Measurements from ENCODE around the gene SORBS2.

The SORBS2 gene

GRCh38 chr4:185839770-185840169 lies 27.8 kb upstream of the SORBS2 start:
- Mint-ChIP-seq H3K27ac (no peak overlapping the region), H3K4me1 (no peaks in the 10 kb centered on the region), H3K4me3 (no peak overlapping the region), H3K36me3 (ENCODE audit: low read depth) (no peaks in the 10 kb centered on the region), H3K9me3 (peaks cover 3% of the 10 kb centered on the region), H3K27me3 (no peaks in the 10 kb centered on the region)
- DNase-seq (no peak), ATAC-seq (no peak)

- no peaks in the 10 kb centered on the region for H3K27me3 Mint-ChIP-seq
- ATAC-seq (no peak), DNase-seq (no peak)
- H3K27ac Mint-ChIP-seq: no peak overlapping the region
- no peaks in the 10 kb centered on the region for H3K4me1 Mint-ChIP-seq
- no peaks in the 10 kb centered on the region for H3K36me3 Mint-ChIP-seq (ENCODE audit: low read depth)
- H3K4me3 Mint-ChIP-seq: no peak overlapping the region
- H3K9me3 Mint-ChIP-seq: peaks cover 3% of the 10 kb centered on the region
These were observed 27.3 kb upstream of the SORBS2 start for GRCh38 chr4:185839194-185839712.

GRCh38 chr4:185838514-185839193 lies 26.7 kb upstream of the SORBS2 start:
- Mint-ChIP-seq H3K9me3 (peaks cover 3% of the 10 kb centered on the region), H3K27me3 (no peaks in the 10 kb centered on the region)

GRCh38 chr4:185838104-185838452 lies 26.1 kb upstream of the SORBS2 start:
- Mint-ChIP-seq H3K4me3 (no peak overlapping the region), H3K36me3 (ENCODE audit: low read depth) (no peaks in the 10 kb centered on the region), H3K9me3 (peaks cover 3% of the 10 kb centered on the region), H3K27me3 (no peaks in the 10 kb centered on the region), H3K4me1 (no peaks in the 10 kb centered on the region), H3K27ac (no peak overlapping the region)
- no peak for ATAC-seq
- no peak for DNase-seq

More at GRCh38 chr4:185838514-185839193, 26.7 kb upstream of the SORBS2 start:
- no peak overlapping the region for H3K27ac Mint-ChIP-seq
- no peak for DNase-seq
- H3K36me3 Mint-ChIP-seq (ENCODE audit: low read depth): no peaks in the 10 kb centered on the region
- no peak overlapping the region for H3K4me3 Mint-ChIP-seq
- ATAC-seq: no peak
- no peaks in the 10 kb centered on the region for H3K4me1 Mint-ChIP-seq

GRCh38 chr4:185837415-185838103 lies 25.6 kb upstream of the SORBS2 start:
- H3K27me3 Mint-ChIP-seq: no peaks in the 10 kb centered on the region
- H3K9me3 Mint-ChIP-seq: peaks cover 3% of the 10 kb centered on the region
- no peak for DNase-seq

GRCh38 chr4:185836241-185837084 lies 24.5 kb upstream of the SORBS2 start:
- ATAC-seq: no peak
- Mint-ChIP-seq H3K36me3 (ENCODE audit: low read depth) (no peaks in the 10 kb centered on the region), H3K4me1 (no peaks in the 10 kb centered on the region), H3K27ac (no peak overlapping the region), H3K9me3 (no peaks in the 10 kb centered on the region), H3K4me3 (no peak overlapping the region), H3K27me3 (no peaks in the 10 kb centered on the region)
- no peak for DNase-seq

More at GRCh38 chr4:185837415-185838103, 25.6 kb upstream of the SORBS2 start:
- H3K4me1 Mint-ChIP-seq: no peaks in the 10 kb centered on the region
- H3K4me3 Mint-ChIP-seq: no peak overlapping the region
- ATAC-seq: no peak
- H3K27ac Mint-ChIP-seq: no peak overlapping the region
- H3K36me3 Mint-ChIP-seq (ENCODE audit: low read depth): no peaks in the 10 kb centered on the region

GRCh38 chr4:185835814-185836213 lies 23.8 kb upstream of the SORBS2 start:
- ATAC-seq (no peak), DNase-seq (no peak)
- no peaks in the 10 kb centered on the region for H3K9me3 Mint-ChIP-seq
- H3K4me3 Mint-ChIP-seq: no peak overlapping the region
- no peaks in the 10 kb centered on the region for H3K36me3 Mint-ChIP-seq (ENCODE audit: low read depth)
- H3K4me1 Mint-ChIP-seq: no peaks in the 10 kb centered on the region
- no peaks in the 10 kb centered on the region for H3K27me3 Mint-ChIP-seq
- no peak overlapping the region for H3K27ac Mint-ChIP-seq

- ATAC-seq (no peak), DNase-seq (no peak)
- Mint-ChIP-seq H3K36me3 (ENCODE audit: low read depth) (no peaks in the 10 kb centered on the region), H3K4me3 (no peak overlapping the region), H3K4me1 (no peaks in the 10 kb centered on the region), H3K9me3 (no peaks in the 10 kb centered on the region), H3K27ac (no peak overlapping the region), H3K27me3 (no peaks in the 10 kb centered on the region)
These were observed 23.3 kb upstream of the SORBS2 start for GRCh38 chr4:185835336-185835735.

GRCh38 chr4:185834778-185835177 lies 22.8 kb upstream of the SORBS2 start:
- no peak for DNase-seq
- no peak overlapping the region for H3K4me3 Mint-ChIP-seq
- H3K36me3 Mint-ChIP-seq (ENCODE audit: low read depth): no peaks in the 10 kb centered on the region
- no peak for ATAC-seq
- no peaks in the 10 kb centered on the region for H3K9me3 Mint-ChIP-seq
- no peak overlapping the region for H3K27ac Mint-ChIP-seq
- H3K4me1 Mint-ChIP-seq: no peaks in the 10 kb centered on the region
- H3K27me3 Mint-ChIP-seq: no peaks in the 10 kb centered on the region

GRCh38 chr4:185834088-185834487 lies 22.1 kb upstream of the SORBS2 start:
- ATAC-seq (no peak), DNase-seq (no peak)
- Mint-ChIP-seq H3K27ac (no peak overlapping the region), H3K4me1 (no peaks in the 10 kb centered on the region), H3K36me3 (ENCODE audit: low read depth) (no peaks in the 10 kb centered on the region), H3K4me3 (no peak overlapping the region), H3K27me3 (no peaks in the 10 kb centered on the region), H3K9me3 (no peaks in the 10 kb centered on the region)

- Mint-ChIP-seq H3K27ac (no peak overlapping the region), H3K9me3 (no peaks in the 10 kb centered on the region), H3K27me3 (no peaks in the 10 kb centered on the region), H3K4me1 (no peaks in the 10 kb centered on the region), H3K36me3 (ENCODE audit: low read depth) (no peaks in the 10 kb centered on the region), H3K4me3 (no peak overlapping the region)
- DNase-seq (no peak), ATAC-seq (no peak)
These were observed 21.1 kb upstream of the SORBS2 start for GRCh38 chr4:185833055-185833598.

- Mint-ChIP-seq H3K4me3 (no peak overlapping the region), H3K27me3 (no peaks in the 10 kb centered on the region), H3K9me3 (no peaks in the 10 kb centered on the region), H3K27ac (no peak overlapping the region), H3K4me1 (no peaks in the 10 kb centered on the region), H3K36me3 (ENCODE audit: low read depth) (no peaks in the 10 kb centered on the region)
- DNase-seq (no peak), ATAC-seq (no peak)
These were observed 19.3 kb upstream of the SORBS2 start for GRCh38 chr4:185831125-185831815.

GRCh38 chr4:185830263-185830994 lies 18.4 kb upstream of the SORBS2 start:
- Mint-ChIP-seq H3K27me3 (no peaks in the 10 kb centered on the region), H3K27ac (no peak overlapping the region), H3K9me3 (no peaks in the 10 kb centered on the region), H3K4me1 (no peaks in the 10 kb centered on the region), H3K36me3 (ENCODE audit: low read depth) (no peaks in the 10 kb centered on the region), H3K4me3 (no peak overlapping the region)
- DNase-seq: no peak
- ATAC-seq: no peak

Measured in activated naive CD8-positive, alpha-beta T cell treated with anti-CD3 and anti-CD28 coated beads, Interleukin-2, amount 50 U/mL, for 24 hours (primary cell).